Measurements from ENCODE around the gene SH2D4B. TPM values are rescaled to one million over a fixed set of nuclear protein-coding genes. Genes with fewer than 3 reads are reported as not detected.

The SH2D4B gene
- total and polyA plus RNA-seq, 2 of the 13 experiments (the other 11 are each of a cell fraction or from before 2014, with no cell fraction given) = not detected

GRCh38 chr10:80501913-80502521 lies 35.7 kb upstream of the SH2D4B start (continued):
- TF ChIP-seq ZNF570 (CRISPR knock-in tag; IDR thresholded peaks at IDR 0.05; ENCODE audit: borderline replicate concordance) (no peak), SIN3B (IDR thresholded peaks at IDR 0.05; ENCODE audit: low read length) (no peak), ATF5 (CRISPR knock-in tag; IDR thresholded peaks at IDR 0.05; ENCODE audit: low read depth) (no peak), BRCA1 (CRISPR knock-in tag; IDR thresholded peaks at IDR 0.05) (no peak), ZNF331 (CRISPR knock-in tag; IDR thresholded peaks at IDR 0.05) (no peak), SALL1 (CRISPR knock-in tag; IDR thresholded peaks at IDR 0.05) (0 out of 2 replicates have a peak, but pooled peaks have one; percentile 11), ATF7 (IDR thresholded peaks at IDR 0.05) (no peak), ATF7 (CRISPR knock-in tag; IDR thresholded peaks at IDR 0.05) (no peak), ZNF263 (CRISPR knock-in tag; IDR thresholded peaks at IDR 0.05) (peak; percentile 58), HDAC1 (CRISPR knock-in tag; IDR thresholded peaks at IDR 0.05) (no peak)
- TF ChIP-seq, protein P1, sequence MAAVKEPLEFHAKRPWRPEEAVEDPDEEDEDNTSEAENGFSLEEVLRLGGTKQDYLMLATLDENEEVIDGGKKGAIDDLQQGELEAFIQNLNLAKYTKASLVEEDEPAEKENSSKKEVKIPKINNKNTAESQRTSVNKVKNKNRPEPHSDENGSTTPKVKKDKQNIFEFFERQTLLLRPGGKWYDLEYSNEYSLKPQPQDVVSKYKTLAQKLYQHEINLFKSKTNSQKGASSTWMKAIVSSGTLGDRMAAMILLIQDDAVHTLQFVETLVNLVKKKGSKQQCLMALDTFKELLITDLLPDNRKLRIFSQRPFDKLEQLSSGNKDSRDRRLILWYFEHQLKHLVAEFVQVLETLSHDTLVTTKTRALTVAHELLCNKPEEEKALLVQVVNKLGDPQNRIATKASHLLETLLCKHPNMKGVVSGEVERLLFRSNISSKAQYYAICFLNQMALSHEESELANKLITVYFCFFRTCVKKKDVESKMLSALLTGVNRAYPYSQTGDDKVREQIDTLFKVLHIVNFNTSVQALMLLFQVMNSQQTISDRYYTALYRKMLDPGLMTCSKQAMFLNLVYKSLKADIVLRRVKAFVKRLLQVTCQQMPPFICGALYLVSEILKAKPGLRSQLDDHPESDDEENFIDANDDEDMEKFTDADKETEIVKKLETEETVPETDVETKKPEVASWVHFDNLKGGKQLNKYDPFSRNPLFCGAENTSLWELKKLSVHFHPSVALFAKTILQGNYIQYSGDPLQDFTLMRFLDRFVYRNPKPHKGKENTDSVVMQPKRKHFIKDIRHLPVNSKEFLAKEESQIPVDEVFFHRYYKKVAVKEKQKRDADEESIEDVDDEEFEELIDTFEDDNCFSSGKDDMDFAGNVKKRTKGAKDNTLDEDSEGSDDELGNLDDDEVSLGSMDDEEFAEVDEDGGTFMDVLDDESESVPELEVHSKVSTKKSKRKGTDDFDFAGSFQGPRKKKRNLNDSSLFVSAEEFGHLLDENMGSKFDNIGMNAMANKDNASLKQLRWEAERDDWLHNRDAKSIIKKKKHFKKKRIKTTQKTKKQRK (IDR thresholded peaks at IDR 0.05; ENCODE audit: low read length) = no peak

Measured in HepG2 (cell line).